ENCODE results near the gene ABCG8. TPM values are rescaled to one million over a fixed set of nuclear protein-coding genes. Genes with fewer than 3 reads are reported as not detected.
"Not testable (repeated sequence)": the region's sequence is repeated elsewhere in the genome, so short reads cannot be mapped to it uniquely, and the experiment has no call there.

The ABCG8 gene
- total RNA-seq, 1 experiment from 2014 or later = not detected

GRCh38 chr2:43898838-43899346 lies 60.1 kb downstream of the ABCG8 start:
- DNase-seq (ENCODE audit: low spot score) = no peak
- in situ Hi-C loops (cut with HindIII; ENCODE audit: low sequenced_read_pairs) = no loop called here

GRCh38 chr2:43899589-43899988 lies 60.8 kb downstream of the ABCG8 start:
- no peak for DNase-seq (ENCODE audit: low spot score)
- in situ Hi-C loops (cut with HindIII; ENCODE audit: low sequenced_read_pairs) = no loop called here

GRCh38 chr2:43905371-43905803 lies 66.6 kb downstream of the ABCG8 start:
- no peak for DNase-seq (ENCODE audit: low spot score)
- in situ Hi-C loops (cut with HindIII; ENCODE audit: low sequenced_read_pairs) = no loop called here

GRCh38 chr2:43905871-43906270 lies 67.1 kb downstream of the ABCG8 start:
- in situ Hi-C loops (cut with HindIII; ENCODE audit: low sequenced_read_pairs) = no loop called here
- DNase-seq (ENCODE audit: low spot score) = no peak

- in situ Hi-C loops (cut with HindIII; ENCODE audit: low sequenced_read_pairs) = no loop called here
These were observed 67.8 kb downstream of the ABCG8 start for GRCh38 chr2:43906448-43907109.

GRCh38 chr2:43911136-43911790 lies 72.5 kb downstream of the ABCG8 start:
- not testable (repeated sequence) for DNase-seq (ENCODE audit: low spot score)

More at GRCh38 chr2:43906448-43907109, 67.8 kb downstream of the ABCG8 start:
- no peak for DNase-seq (ENCODE audit: low spot score)

GRCh38 chr2:43924463-43924862 lies 85.7 kb downstream of the ABCG8 start:
- in situ Hi-C loops (cut with HindIII; ENCODE audit: low sequenced_read_pairs) = no loop called here
- no peak for DNase-seq (ENCODE audit: low spot score)

More at GRCh38 chr2:43911136-43911790, 72.5 kb downstream of the ABCG8 start:
- in situ Hi-C loops (cut with HindIII; ENCODE audit: low sequenced_read_pairs) = not testable (repeated sequence)

- in situ Hi-C loops (cut with HindIII; ENCODE audit: low sequenced_read_pairs) = no loop called here
- no peak for DNase-seq (ENCODE audit: low spot score)
These were observed 86.7 kb downstream of the ABCG8 start for GRCh38 chr2:43925431-43925830.

GRCh38 chr2:43927442-43927841 lies 88.7 kb downstream of the ABCG8 start:
- in situ Hi-C loops (cut with HindIII; ENCODE audit: low sequenced_read_pairs) = no loop called here
- no peak for DNase-seq (ENCODE audit: low spot score)

GRCh38 chr2:43931293-43931692 lies 92.5 kb downstream of the ABCG8 start:
- no peak for DNase-seq (ENCODE audit: low spot score)
- in situ Hi-C loops (cut with HindIII; ENCODE audit: low sequenced_read_pairs) = no loop called here

Other genes starting within 250 kb of the ABCG8 start
- 35.9 and 39.6 TPM in 2 replicates for gene THADA, start 242.9 kb upstream of the ABCG8 start, total RNA-seq (2014; rRNA removed; shearing (Covaris generic))
- 1.2 and 2.1 TPM in 2 replicates for gene PLEKHH2, start 201.7 kb upstream of the ABCG8 start, total RNA-seq (2014; rRNA removed; shearing (Covaris generic))
- gene C1GALT1C1L, start 162.5 kb upstream of the ABCG8 start, total RNA-seq (2014; rRNA removed; shearing (Covaris generic)) = not detected in 2 replicates
- gene DYNC2LI1, start 64.9 kb upstream of the ABCG8 start, total RNA-seq (2014; rRNA removed; shearing (Covaris generic)) = 22.4 and 27.8 TPM in 2 replicates
- not detected in 2 replicates for gene ABCG5, start 132 bp upstream of the ABCG8 start, total RNA-seq (2014; rRNA removed; shearing (Covaris generic))
- 189 and 242 TPM in 2 replicates for gene LRPPRC, start 157.0 kb downstream of the ABCG8 start, total RNA-seq (2014; rRNA removed; shearing (Covaris generic))

Measured in G401 (cell line).